GM18870 (cell line): ENCODE results near the gene TEC.

Experiments
- ATAC-seq: cut with Tn5 transposase; IDR thresholded peaks from one replicate; pipeline ENCODE4 v1.9.1; 2021; ENCODE audit warnings: moderate library complexity; ENCODE audit not compliant: unreplicated experiment

The TEC gene

DNA sequence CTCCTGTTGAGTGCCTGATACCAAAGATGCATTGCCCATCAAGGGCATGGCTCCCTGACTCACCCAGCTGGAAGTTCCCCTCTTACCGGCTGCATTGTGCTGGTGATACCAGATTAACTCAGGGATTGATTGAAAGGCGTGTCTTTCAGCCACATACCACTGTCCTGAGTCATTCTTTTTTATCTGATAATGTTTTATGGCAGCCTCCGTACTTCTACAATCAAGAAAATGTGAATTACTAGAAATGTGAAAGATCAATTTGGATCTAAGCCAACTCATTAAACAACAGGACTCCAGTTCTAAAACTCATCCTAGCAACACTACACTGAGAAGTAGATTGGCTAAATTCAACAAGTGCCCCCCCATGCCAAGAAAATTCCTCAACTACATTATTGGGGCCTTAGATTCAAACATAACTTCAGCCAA lies 175.6 kb downstream of the TEC start:
- no peak for ATAC-seq

DNA sequence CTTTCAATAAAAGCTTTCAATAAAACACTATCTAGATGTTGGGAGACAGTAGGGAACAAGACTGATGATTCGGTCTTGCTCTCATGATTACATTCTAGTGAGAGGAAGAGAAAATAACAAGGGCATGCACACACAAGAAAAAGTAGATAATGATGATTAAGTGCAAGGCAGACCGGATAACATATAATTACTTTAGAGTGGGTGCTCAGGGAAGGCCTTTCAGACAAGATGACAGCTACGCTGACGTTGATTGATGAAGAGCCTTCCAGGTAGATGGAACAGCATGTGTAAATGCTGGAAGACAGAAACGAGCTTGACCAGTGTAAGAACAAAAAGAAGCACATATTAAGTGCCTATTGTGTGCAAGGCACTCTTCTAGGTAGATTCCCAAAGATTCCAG lies 179.0 kb downstream of the TEC start:
- ATAC-seq: no peak

GRCh38 chr4:48085821-48086589 lies 183.6 kb downstream of the TEC start:
- no peak for ATAC-seq
